IMR-90 (cell line): ENCODE data around the gene NRIP3. TPM values are rescaled to one million over a fixed set of nuclear protein-coding genes. Genes with fewer than 3 reads are reported as not detected.

Experiments
- ATAC-seq: fragments of 200-7000 bp; cut with Tn5 transposase; 2 replicates; pipeline ENCODE4 v1.9.1; 2020; ENCODE audit warnings: low read depth, mild to moderate bottlenecking, moderate library complexity
- BruUV-seq: library from RNA; stranded (reverse); fragments of 400-500 nt; replicated peaks from 2 replicates; lab custom pipeline; 2021; lab: Mats Ljungman, UMichigan
- CTCF ChIA-PET: fragments of 300-600 bp; formaldehyde crosslinking; extraction: SDS; loops from one replicate; lab custom pipeline; 2021; ENCODE audit warnings: antibody characterized with exemption; lab: Yijun Ruan, JAX
- POLR2A ChIA-PET: fragments of 300-600 bp; sonication (Branson Sonifier 250); formaldehyde crosslinking; loops from one replicate; lab custom pipeline; 2022; ENCODE audit warnings: antibody characterized with exemption; ENCODE audit not compliant: unreplicated experiment; lab: Charles Lee
- DNase-seq: peaks from one replicate; pipeline ENCODE4 v3.0.0; 2013
- H2AFZ ChIP-seq: replicated peaks from 2 replicates; pipeline ENCODE3; 2013; ENCODE audit warnings: low read length, mild to moderate bottlenecking; ENCODE audit not compliant: poor library complexity
- H2AK5ac ChIP-seq: 2 replicates; pipeline ENCODE4 v1.6.1; 2013; ENCODE audit warnings: low read depth, low read length, inconsistent platforms
- H2AK9ac ChIP-seq: replicated peaks from 2 replicates; pipeline ENCODE3; 2013; ENCODE audit warnings: mild to moderate bottlenecking, low read depth, low read length, moderate library complexity; ENCODE audit not compliant: poor library complexity
- H2BK120ac ChIP-seq: 2 replicates; pipeline ENCODE4 v1.6.1; 2013; ENCODE audit warnings: low read depth, low read length, inconsistent platforms
- H2BK15ac ChIP-seq: 3 replicates; pipeline ENCODE4 v1.6.1; 2013; ENCODE audit warnings: low read depth, low read length, inconsistent platforms
- H2BK20ac ChIP-seq: 2 replicates; pipeline ENCODE4 v1.6.1; 2013; ENCODE audit warnings: low read depth, mild to moderate bottlenecking, inconsistent platforms, low read length, moderate library complexity
- H2BK5ac ChIP-seq: 2 replicates; pipeline ENCODE4 v1.6.1; 2013; ENCODE audit warnings: mild to moderate bottlenecking, low read depth, low read length, inconsistent platforms; ENCODE audit not compliant: poor library complexity, severe bottlenecking
- H3K14ac ChIP-seq: replicated peaks from 2 replicates; pipeline ENCODE4 v1.6.1; 2013; ENCODE audit warnings: low read depth, low read length, inconsistent platforms
- H3K18ac ChIP-seq: 2 replicates; pipeline ENCODE4 v1.6.1; 2013; ENCODE audit warnings: low read depth, low read length, control low read depth
- H3K23ac ChIP-seq: 2 replicates; pipeline ENCODE4 v1.6.1; 2013; ENCODE audit warnings: low read depth, low read length, inconsistent platforms
- H3K27ac ChIP-seq: 2 replicates; pipeline ENCODE4 v1.5.1; 2013; ENCODE audit warnings: mild to moderate bottlenecking, control low read depth, low read length; ENCODE audit not compliant: insufficient read depth
- H3K27me3 ChIP-seq: 2 replicates; pipeline ENCODE4 v1.6.1; 2013; ENCODE audit warnings: low read length; ENCODE audit not compliant: control insufficient read depth, insufficient read depth
- H3K36me3 ChIP-seq: 2 replicates; pipeline ENCODE4 v1.6.1; 2013; ENCODE audit warnings: low read length, mixed read lengths; ENCODE audit not compliant: control insufficient read depth, insufficient read depth
- H3K4ac ChIP-seq: 2 replicates; pipeline ENCODE4 v1.6.1; 2013; ENCODE audit warnings: low read depth, low read length, inconsistent platforms
- H3K4me1 ChIP-seq: 2 replicates; pipeline ENCODE4 v1.6.1; 2013; ENCODE audit warnings: low read length, mixed read lengths; ENCODE audit not compliant: control insufficient read depth, insufficient read depth
- H3K4me2 ChIP-seq: 2 replicates; pipeline ENCODE4 v1.6.1; 2013; ENCODE audit warnings: low read depth, mild to moderate bottlenecking, control low read depth, low read length, moderate library complexity
- H3K4me3 ChIP-seq: 2 replicates; pipeline ENCODE4 v1.5.1; 2013; ENCODE audit warnings: low read depth, mild to moderate bottlenecking, control low read depth, low read length, moderate library complexity; ENCODE audit not compliant: insufficient read depth
- H3K56ac ChIP-seq: 2 replicates; pipeline ENCODE4 v1.6.1; 2013; ENCODE audit warnings: low read length, inconsistent platforms; ENCODE audit not compliant: insufficient read depth; ENCODE audit errors: extremely low read depth
- H3K79me1 ChIP-seq, 2 experiments: 2 replicates each; pipeline ENCODE4 v1.6.1; 2013; ENCODE audit warnings: low read length in 2 of 2, inconsistent platforms in 1 of 2, low read depth in 1 of 2
- H3K9ac ChIP-seq: 2 replicates; pipeline ENCODE4 v1.6.1; 2013; ENCODE audit warnings: low read depth, low read length, control low read depth
- H3K9me1 ChIP-seq: 2 replicates; pipeline ENCODE4 v1.6.1; 2013; ENCODE audit warnings: low read length, inconsistent platforms; ENCODE audit not compliant: insufficient read depth
- H3K9me3 ChIP-seq: 2 replicates; pipeline ENCODE4 v1.6.1; 2013; ENCODE audit warnings: low read length; ENCODE audit not compliant: control insufficient read depth, insufficient read depth
- H4K20me1 ChIP-seq: 2 replicates; pipeline ENCODE4 v1.6.1; 2013; ENCODE audit warnings: low read length, inconsistent platforms; ENCODE audit not compliant: insufficient read depth
- H4K5ac ChIP-seq: 2 replicates; pipeline ENCODE4 v1.6.1; 2013; ENCODE audit warnings: mild to moderate bottlenecking, low read depth, low read length, control low read depth
- H4K8ac ChIP-seq, 2 experiments: 2 replicates each; pipeline ENCODE4 v1.6.1; 2013; ENCODE audit warnings: low read depth in 2 of 2, low read length in 2 of 2, control low read depth in 1 of 2, inconsistent platforms in 1 of 2
- H4K91ac ChIP-seq: 2 replicates; pipeline ENCODE4 v1.6.1; 2013; ENCODE audit warnings: low read depth, low read length, inconsistent platforms; ENCODE audit not compliant: insufficient read depth
- BHLHE40 ChIP-seq: fragments of 150-350 bp; IDR thresholded peaks from 2 replicates; pipeline ENCODE4 v1.6.1; 2016; ENCODE audit warnings: mild to moderate bottlenecking, low read depth, low read length
- CEBPB ChIP-seq: IDR thresholded peaks from 2 replicates; pipeline ENCODE4 v1.6.1; 2012; ENCODE audit warnings: low read depth, low read length, improper control_type of control experiment
- CHD1 ChIP-seq: IDR thresholded peaks from 2 replicates; pipeline ENCODE4 v1.6.1; 2012; ENCODE audit warnings: low read depth, low read length, improper control_type of control experiment
- CTCF ChIP-seq: conservative IDR thresholded peaks from 2 replicates; pipeline ENCODE4 v1.5.1; 2012; ENCODE audit warnings: mild to moderate bottlenecking, low read depth, low read length, improper control_type of control experiment
- ELK1 ChIP-seq: fragments of 150-350 bp; IDR thresholded peaks from 2 replicates; pipeline ENCODE4 v1.6.1; 2016; ENCODE audit warnings: low read depth, mild to moderate bottlenecking, low read length, moderate library complexity, borderline replicate concordance
- FOS ChIP-seq: fragments of 150-350 bp; IDR thresholded peaks from 2 replicates; pipeline ENCODE4 v1.6.1; 2016; ENCODE audit warnings: low read depth, low read length
- MAFK ChIP-seq: IDR thresholded peaks from 2 replicates; pipeline ENCODE4 v1.6.1; 2012; ENCODE audit warnings: low read depth, low read length, improper control_type of control experiment
- MAZ ChIP-seq: IDR thresholded peaks from 2 replicates; pipeline ENCODE4 v1.6.1; 2012; ENCODE audit warnings: low read depth, mild to moderate bottlenecking, low read length, improper control_type of control experiment, moderate library complexity, borderline replicate concordance
- MXI1 ChIP-seq: IDR thresholded peaks from 2 replicates; pipeline ENCODE4 v1.6.1; 2012; ENCODE audit warnings: low read depth, mild to moderate bottlenecking, low read length, moderate library complexity, borderline replicate concordance
- NFE2L2 ChIP-seq: fragments of 150-350 bp; IDR thresholded peaks from 2 replicates; pipeline ENCODE4 v1.6.1; 2016; ENCODE audit warnings: low read depth, mild to moderate bottlenecking, low read length
- POLR2A ChIP-seq: IDR thresholded peaks from 2 replicates; pipeline ENCODE4 v1.6.1; 2012; ENCODE audit warnings: mild to moderate bottlenecking, low read depth, low read length
- RAD21 ChIP-seq: IDR thresholded peaks from 2 replicates; pipeline ENCODE4 v1.6.1; 2012; ENCODE audit warnings: low read length, improper control_type of control experiment
- RCOR1 ChIP-seq: IDR thresholded peaks from 2 replicates; pipeline ENCODE4 v1.6.1; 2012; ENCODE audit warnings: mild to moderate bottlenecking, low read length, improper control_type of control experiment; ENCODE audit not compliant: insufficient replicate concordance
- RFX5 ChIP-seq: IDR thresholded peaks from 2 replicates; pipeline ENCODE4 v1.8.0; 2012; ENCODE audit warnings: low read depth, mild to moderate bottlenecking, low read length, moderate library complexity
- SMC3 ChIP-seq: fragments of 150-350 bp; IDR thresholded peaks from 2 replicates; pipeline ENCODE4 v1.6.1; 2016; ENCODE audit warnings: low read depth, mild to moderate bottlenecking, antibody characterized with exemption, low read length, moderate library complexity
- WGBS, 2 experiments: methylation state at CpG; one replicate each; pipeline versions ENCODE4 v1.1.5 to v1.1.7; 2013; ENCODE audit warnings: missing lambda C conversion rate in 2 of 2; ENCODE audit not compliant: insufficient read length in 1 of 2; ENCODE audit errors: extremely low coverage in 2 of 2; 5-methylcytosine and 5-hydroxymethylcytosine counted together
- dilution Hi-C: fragments of 300-500 bp; cut with HindIII; formaldehyde crosslinking; loops from one replicate; pipeline ENCODE4 v1.14.3; 2018; ENCODE audit warnings: low sequenced_read_pairs; ENCODE audit not compliant: unreplicated experiment
- in situ Hi-C: fragments of 300-500 bp; cut with MboI; formaldehyde crosslinking; loops from 3 replicates; pipeline ENCODE4 v1.14.3; 2019; ENCODE audit warnings: low sequenced_read_pairs, inconsistent platforms, mixed read lengths
- intact Hi-C: fragments of 100-400 bp; cut with micrococcal nuclease; formaldehyde crosslinking; loops from 2 replicates; pipeline ENCODE4 v1.10.0; 2022
- polyA plus RNA-seq, 3 experiments: library from polyadenylated mRNA; depleted of rRNA; stranded (reverse); fragments of >200 nt; gene quantifications; 2 replicates each; pipeline ENCODE4 v1.2.3, GENCODE V29; 2012; ENCODE audit warnings: low replicate concordance in 1 of 3
- total RNA-seq: library from RNA; depleted of rRNA; stranded (reverse); fragments of >200 nt; gene quantifications from 2 replicates; pipeline ENCODE4 v1.2.3, GENCODE V29; 2012
- TF ChIP-seq, protein P1 (sequence below): fragments of 150-350 bp; IDR thresholded peaks from 2 replicates; pipeline ENCODE4 v1.6.1; 2017; ENCODE audit warnings: mild to moderate bottlenecking, antibody characterized with exemption, low read length, low read depth

Gene NRIP3
- total and polyA plus RNA-seq, 2 of the 4 experiments (the other 2 are of a cell fraction): 11.5 to 43.6 TPM

DNA sequence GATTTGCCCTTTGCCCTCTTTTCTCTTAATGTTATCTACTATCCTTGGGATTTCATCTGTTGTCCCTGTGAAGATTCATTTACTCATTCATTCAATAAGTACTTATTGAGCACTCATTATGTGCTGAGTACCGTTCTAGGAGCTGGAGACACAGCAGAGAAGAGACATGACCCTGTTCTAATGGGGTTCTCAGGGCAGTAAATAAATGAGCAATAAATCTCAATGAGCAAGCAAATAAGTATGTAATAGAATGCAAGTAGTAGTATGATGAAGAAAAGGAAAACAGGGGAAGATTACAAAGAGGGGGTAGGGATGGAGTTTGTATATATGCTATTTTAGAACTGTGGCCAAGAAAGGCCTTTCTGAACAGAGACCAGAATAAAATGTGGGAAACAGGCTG is 34.2 kb upstream of the NRIP3 start:
- POLR2A ChIA-PET: no interaction called here
- dilution Hi-C loops (no loop called here), intact Hi-C loops (no loop called here), in situ Hi-C loops (no loop called here)
- Histone ChIP-seq H3K9me1 (no peaks in the 10 kb centered on the region; the same call in 1 of the 2 replicates), H4K20me1 (no peaks in the 10 kb centered on the region), H3K9ac (no peak overlapping the region), H4K91ac (no peak overlapping the region), H2BK120ac (no peak overlapping the region), H2AK9ac (no peak overlapping the region), H3K4me2 (no peak overlapping the region), H3K56ac (no peak overlapping the region), H2AK5ac (no peak overlapping the region), H2AFZ (no peak overlapping the region), H3K27ac (no peak overlapping the region), H3K23ac (no peak overlapping the region), H3K79me1 (no peaks in the 10 kb centered on the region; a peak in 1 of 4 replicates), H3K4me3 (no peak overlapping the region), H3K4ac (no peak overlapping the region), H4K5ac (no peak overlapping the region), H3K14ac (no peak overlapping the region), H3K27me3 (peaks cover 4% of the 10 kb centered on the region; the same call in 1 of the 2 replicates), H2BK5ac (no peak overlapping the region), H4K8ac (no peak overlapping the region), H3K36me3 (no peaks in the 10 kb centered on the region), H3K4me1 (no peaks in the 10 kb centered on the region), H3K9me3 (no peaks in the 10 kb centered on the region), H3K18ac (no peak overlapping the region), H2BK20ac (no peak overlapping the region), H2BK15ac (no peak overlapping the region)
- peak; percentile 4 for DNase-seq
- CTCF ChIA-PET: interaction anchor here (1.0 to 1.1 kb wide), 2 partner anchors 9 to 22 kb away, joined by 3 read pairs; no protein-coding TSS in a partner anchor
- no TSS peak for BruUV-seq
- no peak for TF ChIP-seq MAFK
- no peak for TF ChIP-seq RCOR1
- TF ChIP-seq MAZ: no peak
- no peak for TF ChIP-seq FOS
- no peak for TF ChIP-seq NFE2L2
- no peak for TF ChIP-seq CHD1
- TF ChIP-seq RFX5: no peak
- no peak for TF ChIP-seq CEBPB
- no peak for TF ChIP-seq BHLHE40
- TF ChIP-seq, protein P1, sequence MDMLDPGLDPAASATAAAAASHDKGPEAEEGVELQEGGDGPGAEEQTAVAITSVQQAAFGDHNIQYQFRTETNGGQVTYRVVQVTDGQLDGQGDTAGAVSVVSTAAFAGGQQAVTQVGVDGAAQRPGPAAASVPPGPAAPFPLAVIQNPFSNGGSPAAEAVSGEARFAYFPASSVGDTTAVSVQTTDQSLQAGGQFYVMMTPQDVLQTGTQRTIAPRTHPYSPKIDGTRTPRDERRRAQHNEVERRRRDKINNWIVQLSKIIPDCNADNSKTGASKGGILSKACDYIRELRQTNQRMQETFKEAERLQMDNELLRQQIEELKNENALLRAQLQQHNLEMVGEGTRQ: no peak
- TF ChIP-seq SMC3: no peak
- TF ChIP-seq CTCF: no peak
- TF ChIP-seq POLR2A: no peak
- TF ChIP-seq ELK1: no peak
- no peak for TF ChIP-seq RAD21
- no peak for TF ChIP-seq MXI1
- peak; percentile 72 for ATAC-seq
- no CpG with 5 or more reads among the region's 1 CpG for WGBS, 2 experiments
